GM12864 (cell line): ENCODE data around the gene MED10.

ENCODE experiments used
- DNase-seq: peaks from one replicate; pipeline ENCODE4 v3.0.0-alpha.2; 2011; ENCODE audit warnings: low read depth
- H3K4me3 ChIP-seq: 2 replicates; pipeline ENCODE4 v1.5.1; 2011; ENCODE audit warnings: mild to moderate bottlenecking, low read depth, low read length, control low read depth
- TF ChIP-seq, protein P1 (sequence below): IDR thresholded peaks from 2 replicates; pipeline ENCODE4 v1.5.1; 2011; ENCODE audit warnings: low read depth, mild to moderate bottlenecking, moderate library complexity, low read length, control low read depth, inconsistent platforms; ENCODE audit errors: missing control alignments

Gene MED10

DNA sequence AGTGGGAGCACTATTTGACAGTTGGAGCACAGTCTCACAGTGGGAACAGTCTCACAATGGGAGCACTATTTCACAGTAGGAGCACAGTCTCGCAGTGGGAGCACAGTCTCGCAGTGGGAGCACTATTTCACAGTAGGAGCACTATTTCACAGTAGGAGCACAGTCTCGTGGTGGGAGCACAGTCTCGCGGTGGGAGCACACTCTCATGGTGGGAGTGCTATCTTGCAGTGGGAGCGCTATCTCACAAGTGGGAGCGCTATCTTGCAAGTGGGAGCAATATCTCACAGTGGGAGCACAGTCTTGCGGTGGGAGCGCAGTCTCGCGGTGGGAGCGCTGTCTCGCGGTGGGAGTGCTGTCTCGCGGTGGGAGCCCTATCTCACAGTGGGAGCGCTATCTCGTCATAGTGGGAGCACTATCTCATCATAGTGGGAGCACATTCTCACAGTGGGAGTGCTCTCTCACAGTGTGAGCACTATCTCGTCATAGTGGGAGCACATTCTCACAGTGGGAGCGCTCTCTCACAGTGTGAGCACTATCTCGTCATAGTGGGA, 56.1 kb downstream of the MED10 start:
- H3K4me3 ChIP-seq, result no peak overlapping the region
- TF ChIP-seq, protein P1, sequence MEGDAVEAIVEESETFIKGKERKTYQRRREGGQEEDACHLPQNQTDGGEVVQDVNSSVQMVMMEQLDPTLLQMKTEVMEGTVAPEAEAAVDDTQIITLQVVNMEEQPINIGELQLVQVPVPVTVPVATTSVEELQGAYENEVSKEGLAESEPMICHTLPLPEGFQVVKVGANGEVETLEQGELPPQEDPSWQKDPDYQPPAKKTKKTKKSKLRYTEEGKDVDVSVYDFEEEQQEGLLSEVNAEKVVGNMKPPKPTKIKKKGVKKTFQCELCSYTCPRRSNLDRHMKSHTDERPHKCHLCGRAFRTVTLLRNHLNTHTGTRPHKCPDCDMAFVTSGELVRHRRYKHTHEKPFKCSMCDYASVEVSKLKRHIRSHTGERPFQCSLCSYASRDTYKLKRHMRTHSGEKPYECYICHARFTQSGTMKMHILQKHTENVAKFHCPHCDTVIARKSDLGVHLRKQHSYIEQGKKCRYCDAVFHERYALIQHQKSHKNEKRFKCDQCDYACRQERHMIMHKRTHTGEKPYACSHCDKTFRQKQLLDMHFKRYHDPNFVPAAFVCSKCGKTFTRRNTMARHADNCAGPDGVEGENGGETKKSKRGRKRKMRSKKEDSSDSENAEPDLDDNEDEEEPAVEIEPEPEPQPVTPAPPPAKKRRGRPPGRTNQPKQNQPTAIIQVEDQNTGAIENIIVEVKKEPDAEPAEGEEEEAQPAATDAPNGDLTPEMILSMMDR, result no peak
- DNase-seq, result no peak
